MM.1S (cell line): ENCODE measurements around the gene GNPTG.

Experiments used
- EZH2 ChIP-seq: fragments of 300-600 bp; sonication (generic); optimal IDR thresholded peaks from 2 replicates; pipeline ENCODE3; 2017; ENCODE audit warnings: low read depth, mild to moderate bottlenecking, antibody characterized with exemption, low read length, mixed read lengths
- TF ChIP-seq, protein P1 (sequence below): fragments of 300-600 bp; sonication (generic); IDR thresholded peaks from 2 replicates; pipeline ENCODE4 v1.5.1; 2016; ENCODE audit warnings: antibody characterized with exemption, low read length, mixed read lengths

DNA sequence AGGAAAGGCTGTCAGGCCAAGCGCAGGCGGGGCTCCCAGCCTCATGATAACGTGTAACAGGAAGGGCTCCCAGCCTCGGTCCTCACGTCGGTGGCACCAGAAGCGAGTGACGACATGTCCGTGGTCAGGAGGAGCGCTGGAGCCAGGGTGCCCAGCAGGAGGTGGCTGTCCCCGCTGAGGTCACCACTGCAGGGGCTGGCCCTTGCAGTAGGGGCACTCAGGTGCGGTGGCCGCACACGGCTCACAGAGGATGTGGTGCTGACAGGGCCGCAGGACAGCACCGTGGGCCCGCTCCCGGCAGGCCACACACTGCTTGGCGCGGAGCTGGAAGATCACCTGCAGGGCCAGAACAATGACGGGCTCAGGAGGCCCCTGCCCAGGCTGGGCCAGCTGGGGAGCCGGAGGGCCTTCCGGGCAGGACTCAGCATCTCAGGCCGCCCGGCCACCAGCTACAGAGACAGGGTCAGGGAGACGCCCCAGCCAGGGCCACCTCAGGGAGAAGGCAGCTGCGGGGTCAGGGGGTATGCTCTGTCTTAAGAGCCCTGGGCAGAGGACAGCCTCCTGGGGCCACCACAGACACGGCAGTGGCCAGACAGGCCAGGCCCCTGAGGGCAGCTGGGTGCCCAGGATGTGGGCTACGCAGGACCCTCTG lies 14.5 kb downstream of the GNPTG start:
- no peak for TF ChIP-seq EZH2
- TF ChIP-seq, protein P1, sequence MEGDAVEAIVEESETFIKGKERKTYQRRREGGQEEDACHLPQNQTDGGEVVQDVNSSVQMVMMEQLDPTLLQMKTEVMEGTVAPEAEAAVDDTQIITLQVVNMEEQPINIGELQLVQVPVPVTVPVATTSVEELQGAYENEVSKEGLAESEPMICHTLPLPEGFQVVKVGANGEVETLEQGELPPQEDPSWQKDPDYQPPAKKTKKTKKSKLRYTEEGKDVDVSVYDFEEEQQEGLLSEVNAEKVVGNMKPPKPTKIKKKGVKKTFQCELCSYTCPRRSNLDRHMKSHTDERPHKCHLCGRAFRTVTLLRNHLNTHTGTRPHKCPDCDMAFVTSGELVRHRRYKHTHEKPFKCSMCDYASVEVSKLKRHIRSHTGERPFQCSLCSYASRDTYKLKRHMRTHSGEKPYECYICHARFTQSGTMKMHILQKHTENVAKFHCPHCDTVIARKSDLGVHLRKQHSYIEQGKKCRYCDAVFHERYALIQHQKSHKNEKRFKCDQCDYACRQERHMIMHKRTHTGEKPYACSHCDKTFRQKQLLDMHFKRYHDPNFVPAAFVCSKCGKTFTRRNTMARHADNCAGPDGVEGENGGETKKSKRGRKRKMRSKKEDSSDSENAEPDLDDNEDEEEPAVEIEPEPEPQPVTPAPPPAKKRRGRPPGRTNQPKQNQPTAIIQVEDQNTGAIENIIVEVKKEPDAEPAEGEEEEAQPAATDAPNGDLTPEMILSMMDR = no peak
